Transverse colon (tissue), 4 donors: ENCODE measurements around the gene CARD10.

Experiments used
- CTCF ChIP-seq, 5 experiments: fragments of 200-600 bp in 3 of 5; fragments of 450-650 bp in 2 of 5; sonication (generic) in 3 of 5; IDR thresholded peaks; 1 replicate in 2 of 5; 2 replicates in 3 of 5; pipeline ENCODE4 v1.5.1; 2016 to 2017; ENCODE audit warnings: antibody characterized with exemption in 5 of 5, inconsistent platforms in 3 of 5, mild to moderate bottlenecking in 2 of 5, moderate library complexity in 1 of 5
- POLR2AphosphoS5 ChIP-seq, 3 donors: sonication (generic); formaldehyde crosslinking; IDR thresholded peaks; one replicate each; pipeline ENCODE4 v1.6.1; 2016; ENCODE audit warnings: antibody characterized with exemption in 3 of 3

- no peak for TF ChIP-seq CTCF (IDR thresholded peaks at IDR 0.05)
- no peak for TF ChIP-seq POLR2AphosphoS5 (IDR thresholded peaks at IDR 0.05)
These were observed 15.9 kb upstream of the CARD10 start for GRCh38 chr22:37535159-37535558.
